WTC11 (cell line): ENCODE data around the gene NR3C2.

ENCODE experiments used
- PRRX2 ChIP-seq: fragments of 250-450 bp; sonication (Bioruptor Pico); IDR thresholded peaks from 2 replicates; pipeline ENCODE4 v1.8.0; 2021; ENCODE audit warnings: mild to moderate bottlenecking
- TF ChIP-seq, protein P1 (sequence below): sonication (generic); formaldehyde crosslinking; IDR thresholded peaks from 2 replicates; pipeline ENCODE4 v1.8.0; 2022; ENCODE audit warnings: mild to moderate bottlenecking, missing genetic modification reagents
- TF ChIP-seq, protein P2 (sequence below): fragments of 200-600 bp; IDR thresholded peaks from 2 replicates; pipeline ENCODE4 v1.8.0; 2022; ENCODE audit warnings: antibody characterized with exemption

DNA sequence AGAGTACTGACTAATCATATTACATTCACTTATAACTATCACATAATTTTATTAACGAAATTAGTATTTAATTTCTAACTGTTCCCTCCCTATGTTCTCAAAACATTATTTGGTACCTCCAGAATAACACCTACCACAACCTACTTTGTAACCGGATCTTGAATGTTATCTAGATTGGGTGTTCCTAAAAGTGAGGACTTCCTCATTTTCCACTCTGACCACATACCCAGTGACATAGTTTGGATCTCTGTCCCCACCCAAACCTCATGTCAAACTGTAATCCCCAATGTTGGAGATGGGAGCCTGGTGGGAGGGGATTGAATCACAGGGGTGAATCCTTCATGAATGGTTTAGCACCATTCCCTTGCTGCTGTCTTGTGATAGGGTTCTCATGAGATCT lies 21.8 kb downstream of the NR3C2 start:
- TF ChIP-seq, protein P1, sequence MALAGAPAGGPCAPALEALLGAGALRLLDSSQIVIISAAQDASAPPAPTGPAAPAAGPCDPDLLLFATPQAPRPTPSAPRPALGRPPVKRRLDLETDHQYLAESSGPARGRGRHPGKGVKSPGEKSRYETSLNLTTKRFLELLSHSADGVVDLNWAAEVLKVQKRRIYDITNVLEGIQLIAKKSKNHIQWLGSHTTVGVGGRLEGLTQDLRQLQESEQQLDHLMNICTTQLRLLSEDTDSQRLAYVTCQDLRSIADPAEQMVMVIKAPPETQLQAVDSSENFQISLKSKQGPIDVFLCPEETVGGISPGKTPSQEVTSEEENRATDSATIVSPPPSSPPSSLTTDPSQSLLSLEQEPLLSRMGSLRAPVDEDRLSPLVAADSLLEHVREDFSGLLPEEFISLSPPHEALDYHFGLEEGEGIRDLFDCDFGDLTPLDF = no peak
- no peak for TF ChIP-seq PRRX2 (CRISPR knock-in tag)
- TF ChIP-seq, protein P2, sequence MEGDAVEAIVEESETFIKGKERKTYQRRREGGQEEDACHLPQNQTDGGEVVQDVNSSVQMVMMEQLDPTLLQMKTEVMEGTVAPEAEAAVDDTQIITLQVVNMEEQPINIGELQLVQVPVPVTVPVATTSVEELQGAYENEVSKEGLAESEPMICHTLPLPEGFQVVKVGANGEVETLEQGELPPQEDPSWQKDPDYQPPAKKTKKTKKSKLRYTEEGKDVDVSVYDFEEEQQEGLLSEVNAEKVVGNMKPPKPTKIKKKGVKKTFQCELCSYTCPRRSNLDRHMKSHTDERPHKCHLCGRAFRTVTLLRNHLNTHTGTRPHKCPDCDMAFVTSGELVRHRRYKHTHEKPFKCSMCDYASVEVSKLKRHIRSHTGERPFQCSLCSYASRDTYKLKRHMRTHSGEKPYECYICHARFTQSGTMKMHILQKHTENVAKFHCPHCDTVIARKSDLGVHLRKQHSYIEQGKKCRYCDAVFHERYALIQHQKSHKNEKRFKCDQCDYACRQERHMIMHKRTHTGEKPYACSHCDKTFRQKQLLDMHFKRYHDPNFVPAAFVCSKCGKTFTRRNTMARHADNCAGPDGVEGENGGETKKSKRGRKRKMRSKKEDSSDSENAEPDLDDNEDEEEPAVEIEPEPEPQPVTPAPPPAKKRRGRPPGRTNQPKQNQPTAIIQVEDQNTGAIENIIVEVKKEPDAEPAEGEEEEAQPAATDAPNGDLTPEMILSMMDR = no peak
